ENCODE measurements around the gene TSPAN9.
"Not testable (repeated sequence)": the region's sequence is repeated elsewhere in the genome, so short reads cannot be mapped to it uniquely, and the experiment has no call there.

Gene TSPAN9

GRCh38 chr12:3061059-3061458, 16.1 kb upstream of the TSPAN9 start:
- Histone ChIP-seq H3K4me3 (ENCODE audit: low read length in 2 of 2) (no peak overlapping the region), H3K9me3 (ENCODE audit: control insufficient read depth in 2 of 2, low read length in 2 of 2) (no peaks in the 10 kb centered on the region), H3K9ac (ENCODE audit: low read length in 2 of 2) (no peak overlapping the region), H3K36me3 (ENCODE audit: control insufficient read depth in 2 of 2, insufficient read depth in 2 of 2, low read length in 2 of 2) (no peaks in the 10 kb centered on the region), H3K27ac (ENCODE audit: low read length) (no peak overlapping the region), H3K27me3 (ENCODE audit: control insufficient read depth in 1 of 2, insufficient read depth in 2 of 2, low read length in 2 of 2) (peaks cover 0 to 2% of the 10 kb centered on the region in 2 donors), H3K4me1 (ENCODE audit: control insufficient read depth, insufficient read depth, low read length) (peaks cover 9% of the 10 kb centered on the region)

GRCh38 chr12:3061501-3062215, 15.5 kb upstream of the TSPAN9 start:
- no peak overlapping the region for H3K4me3 ChIP-seq (ENCODE audit: low read length in 2 of 2)
- no peaks in the 10 kb centered on the region for H3K36me3 ChIP-seq (ENCODE audit: control insufficient read depth in 2 of 2, insufficient read depth in 2 of 2, low read length in 2 of 2)
- H3K27ac ChIP-seq (ENCODE audit: low read length), result no peak overlapping the region
- H3K9me3 ChIP-seq (ENCODE audit: control insufficient read depth in 2 of 2, low read length in 2 of 2), result no peaks in the 10 kb centered on the region
- H3K4me1 ChIP-seq (ENCODE audit: control insufficient read depth, insufficient read depth, low read length), result peaks cover 5% of the 10 kb centered on the region
- peaks cover 0 to 2% of the 10 kb centered on the region in 2 donors for H3K27me3 ChIP-seq (ENCODE audit: control insufficient read depth in 1 of 2, insufficient read depth in 2 of 2, low read length in 2 of 2)
- H3K9ac ChIP-seq (ENCODE audit: low read length in 2 of 2), result no peak overlapping the region

- Histone ChIP-seq H3K27me3 (ENCODE audit: control insufficient read depth in 1 of 2, insufficient read depth in 2 of 2, low read length in 2 of 2) (peaks cover 0 to 2% of the 10 kb centered on the region in 2 donors), H3K27ac (ENCODE audit: low read length) (no peak overlapping the region), H3K9me3 (ENCODE audit: control insufficient read depth in 2 of 2, low read length in 2 of 2) (no peaks in the 10 kb centered on the region), H3K9ac (ENCODE audit: low read length in 2 of 2) (no peak overlapping the region), H3K4me3 (ENCODE audit: low read length in 2 of 2) (no peak overlapping the region), H3K4me1 (ENCODE audit: control insufficient read depth, insufficient read depth, low read length) (peaks cover 5% of the 10 kb centered on the region), H3K36me3 (ENCODE audit: control insufficient read depth in 2 of 2, insufficient read depth in 2 of 2, low read length in 2 of 2) (no peaks in the 10 kb centered on the region)
These were observed 11.9 kb upstream of the TSPAN9 start for GRCh38 chr12:3065300-3065699.

GRCh38 chr12:3065846-3066245, 11.3 kb upstream of the TSPAN9 start:
- H3K9ac ChIP-seq (ENCODE audit: low read length in 2 of 2); H3K4me1 ChIP-seq (ENCODE audit: control insufficient read depth, insufficient read depth, low read length); H3K27me3 ChIP-seq (ENCODE audit: control insufficient read depth in 1 of 2, insufficient read depth in 2 of 2, low read length in 2 of 2); H3K36me3 ChIP-seq (ENCODE audit: control insufficient read depth in 2 of 2, insufficient read depth in 2 of 2, low read length in 2 of 2); H3K4me3 ChIP-seq (ENCODE audit: low read length in 2 of 2); H3K9me3 ChIP-seq (ENCODE audit: control insufficient read depth in 2 of 2, low read length in 2 of 2); H3K27ac ChIP-seq (ENCODE audit: low read length): not testable (repeated sequence)

- Histone ChIP-seq H3K27ac (ENCODE audit: low read length) (no peak overlapping the region), H3K9ac (ENCODE audit: low read length in 2 of 2) (no peak overlapping the region), H3K36me3 (ENCODE audit: control insufficient read depth in 2 of 2, insufficient read depth in 2 of 2, low read length in 2 of 2) (no peaks in the 10 kb centered on the region), H3K27me3 (ENCODE audit: control insufficient read depth in 1 of 2, insufficient read depth in 2 of 2, low read length in 2 of 2) (no peaks in the 10 kb centered on the region), H3K4me1 (ENCODE audit: control insufficient read depth, insufficient read depth, low read length) (peaks cover 11% of the 10 kb centered on the region), H3K9me3 (ENCODE audit: control insufficient read depth in 2 of 2, low read length in 2 of 2) (no peaks in the 10 kb centered on the region), H3K4me3 (ENCODE audit: low read length in 2 of 2) (no peak overlapping the region)
These were observed 7.5 kb upstream of the TSPAN9 start for GRCh38 chr12:3069714-3070113.

GRCh38 chr12:3071107-3071506, 6.1 kb upstream of the TSPAN9 start:
- H3K27me3 ChIP-seq (ENCODE audit: control insufficient read depth in 1 of 2, insufficient read depth in 2 of 2, low read length in 2 of 2), result no peaks in the 10 kb centered on the region
- no peaks in the 10 kb centered on the region for H3K36me3 ChIP-seq (ENCODE audit: control insufficient read depth in 2 of 2, insufficient read depth in 2 of 2, low read length in 2 of 2)
- H3K9me3 ChIP-seq (ENCODE audit: control insufficient read depth in 2 of 2, low read length in 2 of 2), result no peaks in the 10 kb centered on the region
- H3K4me3 ChIP-seq (ENCODE audit: low read length in 2 of 2), result no peak overlapping the region
- H3K9ac ChIP-seq (ENCODE audit: low read length in 2 of 2), result no peak overlapping the region
- no peak overlapping the region for H3K27ac ChIP-seq (ENCODE audit: low read length)
- peaks cover 12% of the 10 kb centered on the region for H3K4me1 ChIP-seq (ENCODE audit: control insufficient read depth, insufficient read depth, low read length)

GRCh38 chr12:3071710-3072109, 5.5 kb upstream of the TSPAN9 start:
- no peaks in the 10 kb centered on the region for H3K27me3 ChIP-seq (ENCODE audit: control insufficient read depth in 1 of 2, insufficient read depth in 2 of 2, low read length in 2 of 2)
- H3K9me3 ChIP-seq (ENCODE audit: control insufficient read depth in 2 of 2, low read length in 2 of 2), result no peaks in the 10 kb centered on the region
- H3K9ac ChIP-seq (ENCODE audit: low read length in 2 of 2), result no peak overlapping the region
- H3K36me3 ChIP-seq (ENCODE audit: control insufficient read depth in 2 of 2, insufficient read depth in 2 of 2, low read length in 2 of 2), result no peaks in the 10 kb centered on the region
- H3K27ac ChIP-seq (ENCODE audit: low read length), result no peak overlapping the region
- no peak overlapping the region for H3K4me3 ChIP-seq (ENCODE audit: low read length in 2 of 2)
- H3K4me1 ChIP-seq (ENCODE audit: control insufficient read depth, insufficient read depth, low read length), result peaks cover 18% of the 10 kb centered on the region

GRCh38 chr12:3073438-3074250, 3.5 kb upstream of the TSPAN9 start:
- Histone ChIP-seq H3K36me3 (ENCODE audit: control insufficient read depth in 2 of 2, insufficient read depth in 2 of 2, low read length in 2 of 2) (no peaks in the 10 kb centered on the region), H3K27ac (ENCODE audit: low read length) (peak overlapping the region; percentile 66), H3K4me1 (ENCODE audit: control insufficient read depth, insufficient read depth, low read length) (peaks cover 26% of the 10 kb centered on the region), H3K27me3 (ENCODE audit: control insufficient read depth in 1 of 2, insufficient read depth in 2 of 2, low read length in 2 of 2) (no peaks in the 10 kb centered on the region), H3K4me3 (ENCODE audit: low read length in 2 of 2) (peak overlapping the region in 1 of 2 donors; percentile 22), H3K9ac (ENCODE audit: low read length in 2 of 2) (peak overlapping the region in 1 of 2 donors; percentile 47), H3K9me3 (ENCODE audit: control insufficient read depth in 2 of 2, low read length in 2 of 2) (no peaks in the 10 kb centered on the region)

- no peaks in the 10 kb centered on the region for H3K9me3 ChIP-seq (ENCODE audit: control insufficient read depth in 2 of 2, low read length in 2 of 2)
- H3K27ac ChIP-seq (ENCODE audit: low read length), result no peak overlapping the region
- no peaks in the 10 kb centered on the region for H3K36me3 ChIP-seq (ENCODE audit: control insufficient read depth in 2 of 2, insufficient read depth in 2 of 2, low read length in 2 of 2)
- peaks cover 26% of the 10 kb centered on the region for H3K4me1 ChIP-seq (ENCODE audit: control insufficient read depth, insufficient read depth, low read length)
- H3K4me3 ChIP-seq (ENCODE audit: low read length in 2 of 2), result no peak overlapping the region
- H3K27me3 ChIP-seq (ENCODE audit: control insufficient read depth in 1 of 2, insufficient read depth in 2 of 2, low read length in 2 of 2), result no peaks in the 10 kb centered on the region
- H3K9ac ChIP-seq (ENCODE audit: low read length in 2 of 2), result no peak overlapping the region
These were observed 1.9 kb upstream of the TSPAN9 start for GRCh38 chr12:3075315-3075714.

GRCh38 chr12:3077572-3078081, 448 bp downstream of the TSPAN9 start:
- Histone ChIP-seq H3K27ac (ENCODE audit: low read length) (peak overlapping the region; percentile 46), H3K9me3 (ENCODE audit: control insufficient read depth in 2 of 2, low read length in 2 of 2) (no peaks in the 10 kb centered on the region), H3K4me3 (ENCODE audit: low read length in 2 of 2) (peak overlapping the region; percentile 76 to 80), H3K4me1 (ENCODE audit: control insufficient read depth, insufficient read depth, low read length) (peaks cover 31% of the 10 kb centered on the region), H3K27me3 (ENCODE audit: control insufficient read depth in 1 of 2, insufficient read depth in 2 of 2, low read length in 2 of 2) (no peaks in the 10 kb centered on the region), H3K9ac (ENCODE audit: low read length in 2 of 2) (peak overlapping the region; percentile 47 to 55), H3K36me3 (ENCODE audit: control insufficient read depth in 2 of 2, insufficient read depth in 2 of 2, low read length in 2 of 2) (no peaks in the 10 kb centered on the region)

All from stomach smooth muscle (tissue), 2 donors.